H1 (cell line): Measurements from ENCODE around the gene GPR31. TPM values are rescaled to one million over a fixed set of nuclear protein-coding genes. Genes with fewer than 3 reads are reported as not detected.
A peak's percentile ranks its signal among the peaks of the same experiment; 100 is the strongest.

Experiments
- CTCF ChIA-PET: fragments of 300-600 bp; sonication (Branson Sonifier 250); formaldehyde crosslinking; loops from one replicate; lab custom pipeline; 2021; ENCODE audit not compliant: partially characterized antibody; lab: Charles Lee
- POLR2A ChIA-PET: fragments of 300-600 bp; sonication (Branson Sonifier 250); formaldehyde crosslinking; loops from one replicate; lab custom pipeline; 2021; ENCODE audit warnings: inconsistent platforms; ENCODE audit not compliant: partially characterized antibody; lab: Charles Lee
- DNase-seq, 2 experiments: peaks; one replicate each; pipeline versions ENCODE4 v3.0.0 to v3.0.0-alpha.2; 2010 to 2022; ENCODE audit warnings: low spot score in 2 of 2, low read depth in 1 of 2, mixed read lengths in 1 of 2
- FAIRE-seq: peaks from 2 replicates; lab custom pipeline; 2011; peaks lifted over from hg19 to GRCh38; lab: Jason Lieb, UNC
- H2AFZ ChIP-seq: 2 replicates; pipeline ENCODE4 v1.8.1; 2012; ENCODE audit warnings: low read length, inconsistent platforms
- H2AK5ac ChIP-seq: 2 replicates; pipeline ENCODE4 v1.6.1; 2013; ENCODE audit warnings: low read depth, low read length
- H2BK120ac ChIP-seq: replicated peaks from 2 replicates; pipeline ENCODE3; 2013; ENCODE audit warnings: low read depth, low read length, inconsistent platforms
- H2BK12ac ChIP-seq: 2 replicates; pipeline ENCODE4 v1.6.1; 2013; ENCODE audit warnings: low read depth, low read length
- H2BK15ac ChIP-seq: 2 replicates; pipeline ENCODE4 v1.6.1; 2013; ENCODE audit warnings: low read length
- H2BK20ac ChIP-seq: 2 replicates; pipeline ENCODE4 v1.6.1; 2013; ENCODE audit warnings: low read length
- H2BK5ac ChIP-seq: 2 replicates; pipeline ENCODE4 v1.6.1; 2013; ENCODE audit warnings: low read depth, low read length
- H3K14ac ChIP-seq: 2 replicates; pipeline ENCODE4 v1.6.1; 2013; ENCODE audit warnings: inconsistent platforms; ENCODE audit not compliant: insufficient read length
- H3K18ac ChIP-seq: 2 replicates; pipeline ENCODE4 v1.6.1; 2013; ENCODE audit warnings: low read length; ENCODE audit errors: extremely low read depth
- H3K23ac ChIP-seq: 2 replicates; pipeline ENCODE4 v1.6.1; 2013; ENCODE audit warnings: inconsistent platforms; ENCODE audit not compliant: insufficient read length
- H3K23me2 ChIP-seq: 2 replicates; pipeline ENCODE4 v1.6.1; 2013; ENCODE audit warnings: low read depth, low read length
- H3K27ac ChIP-seq: 2 replicates; pipeline ENCODE4 v1.6.1; 2011; ENCODE audit warnings: low read depth, low read length, inconsistent platforms
- H3K27me3 ChIP-seq, 4 experiments: replicated peaks in 1 of 4; 1 replicate in 1 of 4; 2 replicates in 3 of 4; pipeline versions ENCODE4 v1.6.1 to v1.8.1; 2011 to 2013; ENCODE audit warnings: low read length in 3 of 4, mild to moderate bottlenecking in 3 of 4, inconsistent platforms in 2 of 4, mixed read lengths in 2 of 4, moderate library complexity in 1 of 4; ENCODE audit not compliant: control insufficient read depth in 3 of 4, insufficient read depth in 3 of 4; ENCODE audit errors: extremely low read depth in 1 of 4
- H3K36me3 ChIP-seq, 4 experiments: 2 replicates each; pipeline versions ENCODE4 v1.6.1 to v1.8.1; 2011 to 2013; ENCODE audit warnings: mild to moderate bottlenecking in 4 of 4, low read length in 3 of 4, moderate library complexity in 2 of 4, control low read depth in 1 of 4, inconsistent platforms in 1 of 4; ENCODE audit not compliant: insufficient read depth in 4 of 4, control insufficient read depth in 2 of 4
- H3K4ac ChIP-seq: replicated peaks from 2 replicates; pipeline ENCODE3; 2013; ENCODE audit warnings: low read length, low read depth, mixed read lengths, inconsistent platforms; ENCODE audit not compliant: insufficient read length
- H3K4me1 ChIP-seq, 4 experiments: replicated peaks in 1 of 4; 1 replicate in 1 of 4; 2 replicates in 3 of 4; pipeline versions ENCODE4 v1.6.1 to v1.8.1; 2011 to 2013; ENCODE audit warnings: low read length in 3 of 4, inconsistent platforms in 2 of 4, mixed read lengths in 1 of 4; ENCODE audit not compliant: insufficient read depth in 4 of 4, control insufficient read depth in 3 of 4
- H3K4me2 ChIP-seq, 2 experiments: 2 replicates each; pipeline versions ENCODE4 v1.6.1 to v1.8.1; 2011 to 2013; ENCODE audit warnings: low read depth in 2 of 2, low read length in 2 of 2, control low read depth in 1 of 2, inconsistent platforms in 1 of 2, mild to moderate bottlenecking in 1 of 2; ENCODE audit not compliant: insufficient read depth in 1 of 2
- H3K4me3 ChIP-seq, 4 experiments: fragments of 200-600, 300-600 bp in 1 of 4; sonication (generic), shearing (Covaris generic), sonication (Bioruptor Twin) in 1 of 4; 2 replicates each; pipeline versions ENCODE4 v1.5.1 to v1.8.1; 2011 to 2016; ENCODE audit warnings: low read length in 4 of 4, low read depth in 3 of 4, control low read depth in 2 of 4, inconsistent platforms in 2 of 4, mild to moderate bottlenecking in 2 of 4, mixed read lengths in 1 of 4, moderate library complexity in 1 of 4; ENCODE audit not compliant: insufficient read depth in 2 of 4; ENCODE audit errors: extremely low read depth in 1 of 4
- H3K56ac ChIP-seq: replicated peaks from 2 replicates; pipeline ENCODE3; 2013; ENCODE audit warnings: low read depth, mild to moderate bottlenecking, mixed read lengths, low read length, inconsistent platforms; ENCODE audit not compliant: insufficient read length
- H3K79me1 ChIP-seq: 2 replicates; pipeline ENCODE4 v1.6.1; 2013; ENCODE audit warnings: low read depth, low read length, control low read depth
- H3K79me2 ChIP-seq, 2 experiments: 2 replicates each; pipeline versions ENCODE4 v1.6.1 to v1.8.1; 2012 to 2013; ENCODE audit warnings: low read length in 2 of 2, mild to moderate bottlenecking in 2 of 2, inconsistent platforms in 1 of 2; ENCODE audit not compliant: insufficient read depth in 2 of 2, control insufficient read depth in 1 of 2
- H3K9ac ChIP-seq, 4 experiments: replicated peaks in 1 of 4; 1 replicate in 1 of 4; 2 replicates in 3 of 4; pipeline versions ENCODE4 v1.6.1 to v1.8.1; 2011 to 2013; ENCODE audit warnings: low read depth in 3 of 4, low read length in 3 of 4, control low read depth in 2 of 4, mild to moderate bottlenecking in 2 of 4, moderate library complexity in 2 of 4, inconsistent platforms in 1 of 4; ENCODE audit errors: extremely low read depth in 1 of 4
- H3K9me3 ChIP-seq, 2 experiments: 2 replicates each; pipeline versions ENCODE4 v1.6.1 to v1.8.1; 2012 to 2013; ENCODE audit warnings: mild to moderate bottlenecking in 2 of 2, moderate library complexity in 2 of 2, control low read depth in 1 of 2, inconsistent platforms in 1 of 2, low read depth in 1 of 2, low read length in 1 of 2, mixed read lengths in 1 of 2; ENCODE audit not compliant: insufficient read depth in 2 of 2
- H4K20me1 ChIP-seq, 2 experiments: replicated peaks in 1 of 2; 2 replicates each; pipeline versions ENCODE3 to v1.8.1; 2011 to 2013; ENCODE audit warnings: inconsistent platforms in 2 of 2, low read length in 2 of 2, mild to moderate bottlenecking in 1 of 2; ENCODE audit not compliant: insufficient read depth in 2 of 2, control insufficient read depth in 1 of 2
- H4K5ac ChIP-seq: 2 replicates; pipeline ENCODE4 v1.6.1; 2013; ENCODE audit warnings: low read length, low read depth, mixed read lengths, inconsistent platforms; ENCODE audit not compliant: insufficient read length
- H4K8ac ChIP-seq: 2 replicates; pipeline ENCODE4 v1.8.0; 2013; ENCODE audit warnings: mild to moderate bottlenecking, moderate library complexity, low read length, inconsistent platforms; ENCODE audit not compliant: insufficient read depth; ENCODE audit errors: extremely low read depth
- H4K91ac ChIP-seq: replicated peaks from 2 replicates; pipeline ENCODE3; 2013; ENCODE audit warnings: low read length, mixed read lengths, inconsistent platforms; ENCODE audit not compliant: insufficient read length
- ATF3 ChIP-seq: IDR thresholded peaks from 2 replicates; pipeline ENCODE4 v1.6.1; 2011; ENCODE audit warnings: low read depth, mild to moderate bottlenecking, low read length; ENCODE audit not compliant: insufficient read depth
- EZH2 ChIP-seq: fragments of 200-600 bp; sonication (generic); IDR thresholded peaks from 2 replicates; pipeline ENCODE4 v1.7.1; 2012; ENCODE audit warnings: low read depth, mild to moderate bottlenecking, moderate library complexity, low read length, inconsistent platforms; ENCODE audit not compliant: severe bottlenecking
- HDAC6 ChIP-seq: IDR thresholded peaks from one replicate; pipeline ENCODE4 v1.7.1; 2012; ENCODE audit warnings: low read depth, mild to moderate bottlenecking, inconsistent platforms, low read length, moderate library complexity
- JUN ChIP-seq: IDR thresholded peaks from 2 replicates; pipeline ENCODE4 v1.6.1; 2011; ENCODE audit warnings: low read depth, mild to moderate bottlenecking, improper control_type of control experiment, low read length
- JUND ChIP-seq: IDR thresholded peaks from 2 replicates; pipeline ENCODE4 v1.6.1; 2011; ENCODE audit warnings: mild to moderate bottlenecking, improper control_type of control experiment, low read length
- KDM5A ChIP-seq: fragments of 200-600 bp; IDR thresholded peaks from 2 replicates; pipeline ENCODE4 v1.7.1; 2012; ENCODE audit warnings: mild to moderate bottlenecking, low read length, inconsistent platforms, mixed read lengths
- NANOG ChIP-seq: IDR thresholded peaks from 2 replicates; pipeline ENCODE4 v1.6.1; 2011; ENCODE audit warnings: low read length, low read depth, mild to moderate bottlenecking, inconsistent platforms; ENCODE audit not compliant: insufficient read depth, poor library complexity, severe bottlenecking
- POLR2AphosphoS5 ChIP-seq: IDR thresholded peaks from 2 replicates; pipeline ENCODE4 v1.6.1; 2011; ENCODE audit warnings: low read depth, low read length
- SAP30 ChIP-seq: fragments of 300-600 bp; sonication (generic); IDR thresholded peaks from 2 replicates; pipeline ENCODE4 v1.7.1; 2012; ENCODE audit warnings: low read length, moderate library complexity, mild to moderate bottlenecking, inconsistent platforms; ENCODE audit not compliant: insufficient read depth, insufficient replicate concordance
- SP2 ChIP-seq: IDR thresholded peaks from 2 replicates; pipeline ENCODE4 v1.6.1; 2012; ENCODE audit warnings: mild to moderate bottlenecking, low read length, inconsistent platforms
- WGBS, 2 experiments: shearing (Covaris generic) in 1 of 2; methylation state at CpG; one replicate each; pipeline versions ENCODE4 v1.1.6 to v1.1.7; 2013 to 2015; ENCODE audit warnings: low lambda C conversion rate in 2 of 2, mixed read lengths in 2 of 2, inconsistent platforms in 1 of 2, low coverage in 1 of 2, missing lambda C conversion rate in 1 of 2; ENCODE audit not compliant: insufficient replicate concordance in 2 of 2, insufficient coverage in 1 of 2, insufficient read length in 1 of 2; ENCODE audit errors: extremely low coverage in 1 of 2, missing lambda C conversion rate in 1 of 2; 5-methylcytosine and 5-hydroxymethylcytosine counted together
- polyA plus RNA-seq, 7 experiments: library from polyadenylated mRNA; depleted of rRNA in 3 of 7; stranded (reverse) in 5 of 7; unstranded in 2 of 7; fragments of >200 nt in 5 of 7; fragments of 200-250 nt in 2 of 7; gene quantifications; 1 replicate in 5 of 7; 2 replicates in 1 of 7; 4 replicates in 1 of 7; pipeline versions ENCODE4 v1.2.1 to v1.2.3, GENCODE V29; 2011 to 2013; ENCODE audit warnings: missing spikeins in 2 of 7, mixed read lengths in 2 of 7
- total RNA-seq: library from RNA; stranded (reverse); fragmentation: NEBNext Ultra II Directional; extraction: Animal tissue kit (Norgen Biotek cat#: 25700); gene quantifications from 2 replicates; pipeline ENCODE4 v1.2.1, GENCODE V29; 2021

GPR31 gene
- total and polyA plus RNA-seq, 2 of the 8 experiments (the other 6 are each of a cell fraction or from before 2014, with no cell fraction given) = not detected

DNA sequence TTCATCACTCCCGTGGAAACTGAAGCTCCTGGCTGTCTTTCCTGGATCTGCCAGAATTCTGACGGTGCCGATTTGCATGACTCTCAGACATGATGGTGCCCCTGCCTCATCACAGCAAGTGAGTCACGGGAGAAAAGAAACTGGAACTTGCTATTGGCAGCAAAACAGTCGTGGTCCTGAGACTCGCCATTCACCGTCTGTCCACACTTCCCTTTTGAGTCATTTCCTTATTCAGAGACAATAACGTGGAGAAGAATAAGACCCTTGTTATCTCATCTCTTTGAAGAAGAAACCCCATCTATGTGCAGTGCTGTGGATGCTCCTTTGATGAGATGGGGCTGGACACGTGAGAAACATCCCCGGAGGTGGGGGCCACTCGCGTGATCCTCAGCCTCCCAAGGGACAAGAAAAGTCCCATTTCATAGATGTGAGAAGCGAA is 4.2 kb downstream of the GPR31 start:
- Histone ChIP-seq H3K79me2 (no peaks in the 10 kb centered on the region), H3K4me2 (no peak overlapping the region), H2BK120ac (no peak overlapping the region), H3K4ac (no peak overlapping the region), H3K9ac (no peak overlapping the region), H3K9me3 (peaks cover 0 to 3% of the 10 kb centered on the region in 2 experiments; a peak in 1 of 4 replicates), H3K23ac (no peak overlapping the region), H2BK15ac (no peak overlapping the region), H2BK12ac (no peak overlapping the region), H2AK5ac (no peak overlapping the region; the same call in 1 of the 2 replicates), H3K36me3 (no peaks in the 10 kb centered on the region), H4K91ac (peak overlapping the region; percentile 2), H3K18ac (no peak overlapping the region), H3K4me3 (no peak overlapping the region), H2BK5ac (no peak overlapping the region), H3K27ac (no peak overlapping the region), H3K79me1 (no peaks in the 10 kb centered on the region), H2BK20ac (no peak overlapping the region), H4K8ac (no peak overlapping the region), H4K5ac (no peak overlapping the region), H3K56ac (no peak overlapping the region), H3K27me3 (no peaks in the 10 kb centered on the region; a peak in 1 of 7 replicates), H3K23me2 (no peaks in the 10 kb centered on the region), H4K20me1 (no peaks in the 10 kb centered on the region), H3K4me1 (peaks cover 0 to 12% (median 2%) of the 10 kb centered on the region in 4 experiments; a peak in 5 of 7 replicates), H3K14ac (no peak overlapping the region), H2AFZ (no peak overlapping the region)
- FAIRE-seq = no peak
- POLR2A ChIA-PET = interaction anchor here (1.9 kb wide), 1 partner anchor 15 kb away, joined by 5 read pairs; no protein-coding TSS in a partner anchor
- DNase-seq = no peak
- CTCF ChIA-PET = no interaction called here
- TF ChIP-seq POLR2AphosphoS5 (no peak), JUN (no peak), SP2 (no peak), JUND (no peak), HDAC6 (no peak), NANOG (no peak), SAP30 (no peak), ATF3 (no peak), KDM5A (no peak), EZH2 (no peak)
- 94% methylated on average over 13 of the region's 13 CpGs; no CpG with 5 or more reads in 1 of the 2 experiments for WGBS, 2 experiments
